NCI-H446 (cell line): ENCODE results near the gene SAMM50.

Experiments used
- DNase-seq, 2 experiments: peaks; one replicate each; lab custom pipeline; 2025; lab: John Stamatoyannopoulos, UW

The SAMM50 gene

GRCh38 chr22:43945632-43946383 lies 9.4 kb upstream of the SAMM50 start:
- peak in 1 of 2 experiments; percentile 23 for DNase-seq

GRCh38 chr22:43946384-43946667 lies 8.9 kb upstream of the SAMM50 start:
- DNase-seq: no peak

GRCh38 chr22:43948836-43949406 lies 6.3 kb upstream of the SAMM50 start:
- no peak for DNase-seq

GRCh38 chr22:43951391-43951790 lies 3.9 kb upstream of the SAMM50 start:
- DNase-seq: no peak

GRCh38 chr22:43951966-43952365 lies 3.3 kb upstream of the SAMM50 start:
- DNase-seq: no peak

- DNase-seq: no peak
Measured at GRCh38 chr22:43953988-43954785, 1.1 kb upstream of the SAMM50 start.

GRCh38 chr22:43955883-43956782 lies 891 bp downstream of the SAMM50 start:
- DNase-seq: no peak

- DNase-seq: no peak
Measured at GRCh38 chr22:43956805-43957463, 1.7 kb downstream of the SAMM50 start.

GRCh38 chr22:43957871-43958270 lies 2.6 kb downstream of the SAMM50 start:
- DNase-seq: no peak

GRCh38 chr22:43964314-43964857 lies 9.1 kb downstream of the SAMM50 start:
- DNase-seq: no peak

- DNase-seq: no peak
Measured at GRCh38 chr22:43967069-43967468, 11.8 kb downstream of the SAMM50 start.

- no peak for DNase-seq
Measured at GRCh38 chr22:43968614-43969013, 13.4 kb downstream of the SAMM50 start.

- DNase-seq: no peak
Measured at GRCh38 chr22:43969021-43969878, 14.0 kb downstream of the SAMM50 start.

- no peak for DNase-seq
Measured at GRCh38 chr22:43969989-43970755, 14.9 kb downstream of the SAMM50 start.

- no peak for DNase-seq
Measured at GRCh38 chr22:43971112-43971511, 15.9 kb downstream of the SAMM50 start.

GRCh38 chr22:43972931-43973462 lies 17.8 kb downstream of the SAMM50 start:
- DNase-seq: no peak

GRCh38 chr22:43974028-43974545 lies 18.8 kb downstream of the SAMM50 start:
- no peak for DNase-seq

GRCh38 chr22:43975041-43975440 lies 19.8 kb downstream of the SAMM50 start:
- DNase-seq: no peak
